Kidney capillary endothelial cell (primary cell): Measurements from ENCODE around the gene ACD.
"Not testable (repeated sequence)": the region's sequence is repeated elsewhere in the genome, so short reads cannot be mapped to it uniquely, and the experiment has no call there.

ENCODE experiments used
- DNase-seq: peaks from one replicate; pipeline ENCODE4 v3.0.0-alpha.2; 2018; ENCODE audit warnings: low spot score

ACD gene

DNA sequence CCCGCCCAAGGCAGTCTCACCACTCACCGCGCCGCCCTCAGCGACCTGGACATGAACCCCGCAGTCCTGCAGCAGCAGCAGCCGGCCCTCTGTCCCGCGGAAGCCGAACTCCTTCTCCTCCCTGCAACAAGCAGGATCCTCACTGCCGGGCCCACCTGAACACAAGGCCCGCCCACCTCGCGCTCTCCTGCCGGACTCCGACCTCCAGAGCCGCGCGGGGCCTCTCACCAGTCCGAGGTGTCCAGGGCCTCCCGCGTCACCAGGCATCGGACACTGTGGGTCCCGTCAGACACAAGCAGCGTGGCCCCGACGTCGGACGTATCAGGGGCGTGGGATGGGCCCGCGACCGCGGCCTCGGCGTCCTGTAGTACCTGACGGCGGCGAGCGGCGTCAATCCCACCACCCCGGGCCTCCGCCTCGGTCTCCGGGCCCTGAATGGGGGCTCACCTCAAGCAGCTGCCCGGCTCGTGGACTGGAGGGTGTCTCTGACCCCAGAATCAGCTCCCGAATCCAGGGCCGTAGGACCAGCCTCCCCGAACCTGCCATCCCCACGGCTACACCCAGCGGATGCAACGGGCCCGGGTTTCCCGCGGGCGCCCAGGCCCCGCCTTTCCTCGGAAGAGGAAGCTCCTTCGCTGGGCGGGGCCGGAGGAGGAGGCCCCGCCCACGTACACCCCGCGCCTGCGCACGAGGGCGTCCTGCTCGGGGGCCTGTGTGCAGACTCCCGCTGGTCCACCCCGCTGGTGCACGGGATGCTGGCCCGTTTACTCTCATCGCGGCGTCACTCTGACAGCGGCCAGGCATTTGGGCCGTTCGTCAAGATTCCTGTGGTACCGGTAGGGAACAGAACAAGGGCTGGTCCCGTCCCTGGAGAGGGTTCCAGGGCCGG, at the start of gene ACD:
TSS of gene ACD (minus strand) at position 586 of the 889 bp plus-strand sequence. CDS start at position 546, 40 bp downstream.
- peak; percentile 83 for DNase-seq

DNA sequence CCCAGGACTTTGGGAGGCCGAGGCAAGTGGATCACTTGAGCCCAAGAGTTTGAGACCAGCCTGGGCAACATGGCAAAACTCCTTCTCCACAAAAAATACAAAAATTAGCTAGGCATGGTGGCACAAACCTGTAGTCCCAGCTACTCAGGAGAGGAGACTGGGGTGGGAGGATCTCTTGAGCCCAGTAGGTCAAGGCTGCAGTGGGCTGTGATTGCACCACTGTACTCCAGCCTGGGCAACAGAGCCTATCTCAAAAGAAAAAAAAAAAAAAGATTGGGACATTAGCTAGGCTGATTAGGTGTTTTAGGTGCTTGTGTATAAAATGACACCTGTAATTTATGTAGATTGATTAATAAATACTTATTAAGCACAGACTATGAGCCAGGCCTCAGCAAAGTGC, 49.0 kb upstream of the ACD start:
- DNase-seq, result no peak

DNA sequence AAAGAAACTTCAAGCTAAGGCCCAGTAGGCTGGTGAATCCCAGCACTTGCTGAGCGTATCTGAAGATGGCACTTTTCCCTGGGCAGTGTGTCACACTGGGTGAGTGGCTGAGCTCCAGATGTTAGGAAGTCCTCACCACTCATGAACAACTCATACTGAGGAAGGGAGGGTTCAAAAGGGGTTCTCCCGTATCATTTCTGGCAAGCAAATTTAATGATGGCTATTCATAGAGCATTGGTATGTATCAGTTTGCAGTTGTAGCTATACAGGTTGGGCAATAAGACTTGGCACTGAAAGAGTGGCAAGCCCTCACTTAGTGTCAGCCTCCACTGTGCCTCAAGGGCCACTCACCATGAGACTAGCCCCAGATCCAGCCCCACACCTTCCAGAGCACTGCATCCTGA, 48.3 kb upstream of the ACD start:
- DNase-seq, result peak; percentile 5

DNA sequence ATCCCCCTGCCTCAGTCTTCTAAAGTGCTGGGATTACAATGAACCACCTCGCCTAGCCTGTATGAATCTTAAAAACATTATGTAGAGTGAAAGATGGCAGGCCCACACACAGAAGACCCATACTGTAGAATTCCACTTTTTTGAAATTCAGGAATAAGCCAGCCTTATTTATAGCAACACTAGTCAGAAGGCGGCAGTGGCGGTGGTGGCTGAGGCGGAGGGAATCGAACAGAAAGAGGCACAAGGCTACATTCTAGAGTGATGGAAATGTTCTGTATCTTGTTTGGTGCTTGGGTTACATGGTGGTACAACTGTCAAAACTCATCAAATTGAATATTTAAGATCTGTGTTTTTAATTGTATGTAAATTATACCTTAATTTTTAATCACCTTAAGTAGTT, 47.7 kb upstream of the ACD start:
- no peak for DNase-seq

DNA sequence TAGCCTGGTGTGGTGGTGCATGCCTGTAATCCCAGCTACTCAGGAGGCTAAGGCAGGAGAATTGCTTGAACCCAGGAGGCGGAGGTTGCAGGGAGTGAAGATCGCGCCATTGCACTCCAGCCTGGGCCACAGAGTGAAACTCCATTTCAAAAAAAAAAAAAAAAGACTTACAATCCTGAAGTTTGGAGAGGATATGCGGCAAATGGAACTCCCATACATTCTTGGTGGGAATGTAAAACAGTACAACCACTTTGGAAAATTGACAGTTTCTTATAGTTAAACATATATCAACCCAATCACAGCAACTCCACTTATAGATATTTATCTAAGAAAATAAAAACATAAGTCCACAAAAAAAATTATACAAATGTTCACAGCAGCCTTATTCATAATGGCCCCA, 47.1 kb upstream of the ACD start:
- DNase-seq, result no peak

DNA sequence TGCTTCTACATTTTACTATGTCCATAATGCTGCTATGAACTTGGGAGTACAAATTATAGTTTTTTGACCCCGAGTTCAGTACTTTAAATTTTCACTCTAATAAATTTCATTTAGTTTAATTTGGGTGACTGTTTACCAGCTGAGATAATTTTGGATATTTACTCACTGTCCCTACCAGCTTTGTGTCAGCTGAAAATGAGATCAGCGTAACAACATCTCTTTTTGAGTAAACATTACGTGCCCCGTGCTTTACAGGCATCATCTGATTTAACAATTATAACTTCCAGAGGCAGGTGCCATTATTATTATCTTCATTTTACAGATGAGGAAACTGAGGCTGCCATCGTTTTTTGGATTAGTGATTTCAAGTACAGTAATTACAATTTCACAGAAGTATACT, 44.0 kb upstream of the ACD start:
- DNase-seq, result no peak

DNA sequence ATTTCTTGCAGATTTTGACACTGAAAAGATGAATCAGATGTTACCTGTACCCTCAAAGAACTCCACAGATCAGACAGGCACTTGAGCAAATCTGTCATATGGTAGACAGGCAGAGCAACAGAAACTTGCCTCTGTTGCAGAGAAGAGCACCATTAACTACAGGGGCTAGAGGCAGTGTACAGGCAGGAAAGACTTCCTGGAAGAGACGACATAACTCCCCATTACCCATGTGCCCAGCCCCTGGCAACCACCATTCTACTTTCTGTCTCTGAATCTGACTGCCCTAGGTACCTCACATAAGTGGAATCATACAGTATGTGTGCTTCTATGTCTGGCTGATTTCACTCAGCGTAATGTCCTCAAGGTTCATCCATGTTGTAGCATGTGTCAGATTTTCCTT, 43.6 kb upstream of the ACD start:
- DNase-seq, result no peak

DNA sequence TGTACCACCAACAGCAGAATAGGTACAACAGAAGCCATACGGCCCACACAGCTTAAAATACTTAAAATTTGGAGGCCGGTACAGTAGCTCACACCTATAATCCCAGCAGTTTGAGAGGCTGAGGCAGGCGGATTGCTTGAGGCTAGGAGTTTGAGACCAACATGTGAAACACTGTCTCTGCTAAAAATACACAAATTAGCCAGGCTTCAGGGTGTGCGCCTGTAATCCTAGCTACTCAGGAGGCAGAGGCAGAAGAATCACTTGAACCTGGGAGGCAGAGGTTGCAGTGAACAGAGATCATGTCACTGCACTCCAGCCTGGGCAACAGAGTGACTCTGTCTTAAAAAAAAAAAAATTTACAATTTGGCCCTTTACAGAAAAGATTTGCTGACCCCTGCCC, 42.1 kb upstream of the ACD start:
- no peak for DNase-seq

DNA sequence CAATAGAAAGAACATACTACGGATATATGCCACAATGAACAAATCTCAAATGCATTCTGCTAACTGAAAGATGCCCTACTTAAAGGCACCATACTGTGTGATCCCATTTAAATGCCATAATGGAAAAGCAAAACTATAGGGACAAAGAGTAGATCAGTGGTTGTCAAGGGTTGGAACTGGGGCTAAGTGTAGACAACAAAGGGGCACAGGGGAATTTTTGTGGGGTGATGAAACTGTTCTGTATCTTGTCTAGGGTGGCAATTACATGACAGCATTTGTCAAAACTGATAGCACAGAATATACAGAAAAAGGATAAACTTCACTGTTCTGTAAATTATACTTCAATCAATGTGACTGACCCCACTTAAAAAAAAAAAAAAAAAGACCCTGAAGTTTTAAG, 41.4 kb upstream of the ACD start:
- DNase-seq, result no peak

DNA sequence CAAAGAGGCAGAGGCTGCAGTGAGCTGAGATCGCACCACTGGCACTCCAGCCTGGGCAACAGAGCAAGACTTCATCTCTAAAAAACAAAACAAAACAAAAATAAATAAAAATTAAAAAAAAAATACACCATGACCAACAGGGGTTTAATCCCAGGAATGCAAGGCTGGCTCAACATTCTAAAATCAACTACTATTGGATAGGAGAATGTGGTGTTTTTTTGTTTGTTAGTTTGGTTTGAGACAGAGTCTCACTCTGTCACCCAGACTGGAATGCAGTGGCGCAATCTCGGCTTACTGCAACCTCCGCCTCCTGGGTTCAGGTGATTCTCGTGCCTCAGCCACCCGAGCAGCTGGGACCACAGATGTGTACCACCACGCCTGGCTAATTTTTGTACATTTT, 39.2 kb upstream of the ACD start:
- DNase-seq, result no peak

DNA sequence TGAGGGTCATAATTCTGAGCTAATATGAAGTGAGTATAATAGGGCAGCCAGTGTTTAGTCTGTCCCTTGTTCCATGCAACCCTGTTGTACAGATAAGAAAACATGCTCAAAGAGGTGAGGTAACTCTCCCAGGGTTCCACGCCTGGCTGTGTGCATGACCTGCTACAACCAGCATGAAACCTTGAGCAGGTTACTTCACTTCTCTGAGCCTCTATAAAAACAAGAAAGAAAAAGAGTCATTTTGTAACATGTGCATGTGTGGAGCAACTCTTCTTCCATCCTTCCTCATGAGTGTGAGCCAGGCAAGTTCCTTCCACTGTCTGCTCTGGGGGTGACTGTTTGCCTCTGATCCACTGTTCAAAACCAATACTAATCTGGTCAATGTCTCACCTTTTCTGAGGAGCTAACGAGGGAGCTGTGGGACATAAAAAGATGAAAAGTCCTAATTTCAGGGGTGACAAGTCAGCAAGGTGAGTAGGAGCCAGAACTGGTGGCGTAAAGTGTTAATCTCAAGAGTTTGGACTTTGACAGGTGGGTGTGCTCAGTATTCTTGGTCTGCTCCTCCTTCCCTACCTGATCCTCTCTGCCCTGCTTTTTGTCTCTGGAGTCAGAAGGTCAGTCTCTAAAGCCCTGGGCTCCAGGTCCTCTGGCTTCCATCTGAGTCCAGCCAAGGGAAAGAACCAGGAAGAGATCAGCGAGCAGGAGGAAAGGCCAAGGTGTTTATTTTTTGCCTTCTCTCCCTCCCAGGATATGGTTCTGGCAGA, 37.5 kb upstream of the ACD start:
- no peak for DNase-seq

DNA sequence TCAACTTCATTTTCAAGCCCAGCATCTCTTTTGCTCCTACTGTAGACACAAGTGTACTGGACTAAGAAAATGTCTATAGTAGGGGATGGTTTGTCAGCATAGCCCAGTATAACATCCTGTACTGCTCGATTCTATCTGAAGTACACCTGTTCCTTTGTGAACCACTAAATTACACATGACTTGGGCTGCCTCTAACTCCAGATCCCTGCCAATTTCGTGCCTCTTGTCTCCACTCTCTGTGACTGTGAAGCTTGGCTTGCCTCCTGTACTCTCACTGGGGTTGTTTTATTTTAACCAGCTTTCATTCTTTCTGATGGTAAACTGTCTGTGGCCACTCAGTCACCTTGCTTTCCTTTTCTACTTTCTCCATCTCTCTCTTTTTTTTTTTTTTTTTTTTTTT, 34.6 kb upstream of the ACD start:
- DNase-seq, result no peak

DNA sequence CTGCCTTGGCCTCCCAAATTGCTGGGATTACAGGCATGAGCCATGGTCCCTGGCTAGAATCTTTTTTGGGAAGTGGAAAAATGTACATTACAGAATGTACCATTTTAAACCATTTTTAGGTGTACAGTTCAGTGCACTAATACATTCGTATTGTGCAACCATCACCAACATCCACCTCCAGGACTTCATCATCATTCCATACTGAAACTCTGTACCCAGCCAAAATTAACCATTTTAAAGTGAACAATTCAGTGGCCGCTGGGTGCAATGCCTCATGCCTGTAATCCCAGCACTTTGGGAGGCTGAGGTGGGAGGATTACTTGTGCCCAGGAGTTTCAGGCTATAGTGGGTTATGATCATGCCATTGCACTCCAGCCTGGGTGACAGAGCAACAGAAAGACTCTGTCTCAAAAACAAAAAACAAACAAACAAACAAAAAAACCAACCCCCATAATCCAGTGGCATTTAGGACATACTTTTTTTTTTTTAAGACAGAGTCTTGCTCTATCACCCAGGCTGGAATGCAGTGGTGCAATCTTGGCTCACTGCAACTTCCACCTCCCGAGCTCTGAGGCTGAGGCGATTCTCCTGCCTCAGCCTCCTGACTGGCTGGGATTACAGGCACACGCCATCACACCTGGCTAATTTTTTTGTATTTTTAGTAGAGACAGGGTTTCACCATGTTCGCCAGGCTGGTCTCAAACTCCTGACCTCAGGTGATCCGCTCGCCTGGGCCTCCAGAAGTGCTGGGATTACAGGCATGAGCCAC, 33.6 kb upstream of the ACD start:
- DNase-seq, result not testable (repeated sequence)

DNA sequence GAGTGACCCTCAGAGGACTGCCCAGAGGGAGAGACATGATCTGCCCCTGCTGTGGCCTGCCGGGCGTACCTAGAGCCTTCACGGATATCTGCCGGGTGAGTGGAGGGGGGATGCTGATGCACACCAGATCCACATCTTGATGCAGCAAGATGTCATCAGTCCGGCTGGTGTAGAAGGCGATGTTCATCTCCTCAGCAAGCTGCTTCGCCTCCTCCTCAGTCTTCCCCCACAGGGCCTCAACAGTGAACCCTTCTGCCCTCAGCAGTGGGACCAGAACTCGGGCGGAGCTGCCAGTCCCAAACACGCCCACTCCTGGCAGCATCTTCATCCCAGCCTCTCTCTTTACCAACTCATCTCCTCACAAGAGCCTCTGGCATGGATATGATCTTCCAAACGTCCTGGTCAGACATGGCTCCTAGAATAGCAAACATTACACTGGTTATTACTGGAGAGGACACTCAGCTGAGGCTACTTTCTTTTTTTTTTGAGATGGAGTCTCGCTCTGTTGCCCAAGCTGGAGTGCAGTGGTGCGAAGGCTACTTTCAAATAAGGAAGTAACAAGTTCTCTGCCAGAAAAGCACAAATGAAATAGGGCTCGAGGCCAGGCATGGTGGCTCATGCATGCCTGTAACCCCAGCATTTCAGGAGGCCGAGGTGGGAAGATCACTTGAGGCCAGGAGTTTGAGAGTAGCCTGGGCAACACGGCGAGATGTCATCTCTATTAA, 25.5 kb upstream of the ACD start:
- DNase-seq, result no peak

DNA sequence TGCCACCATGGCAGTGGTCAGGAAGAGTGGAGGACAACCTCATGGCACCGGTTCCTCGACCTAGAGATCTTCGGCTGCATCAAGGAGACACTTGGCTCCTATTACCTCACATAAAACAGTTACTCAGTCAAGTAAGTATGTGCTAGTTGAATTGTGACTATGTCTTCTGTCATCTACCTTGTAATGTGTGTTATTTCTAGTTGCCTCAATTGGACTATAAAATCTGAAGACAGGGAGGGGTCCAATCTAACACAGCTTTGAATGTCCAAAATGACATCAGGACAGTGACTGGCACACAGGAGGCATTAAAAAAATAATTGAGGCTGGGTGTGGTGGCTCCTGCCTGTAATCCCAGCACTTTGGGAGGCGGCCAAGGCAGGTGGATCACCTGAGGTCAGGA, 23.7 kb upstream of the ACD start:
- DNase-seq, result no peak

DNA sequence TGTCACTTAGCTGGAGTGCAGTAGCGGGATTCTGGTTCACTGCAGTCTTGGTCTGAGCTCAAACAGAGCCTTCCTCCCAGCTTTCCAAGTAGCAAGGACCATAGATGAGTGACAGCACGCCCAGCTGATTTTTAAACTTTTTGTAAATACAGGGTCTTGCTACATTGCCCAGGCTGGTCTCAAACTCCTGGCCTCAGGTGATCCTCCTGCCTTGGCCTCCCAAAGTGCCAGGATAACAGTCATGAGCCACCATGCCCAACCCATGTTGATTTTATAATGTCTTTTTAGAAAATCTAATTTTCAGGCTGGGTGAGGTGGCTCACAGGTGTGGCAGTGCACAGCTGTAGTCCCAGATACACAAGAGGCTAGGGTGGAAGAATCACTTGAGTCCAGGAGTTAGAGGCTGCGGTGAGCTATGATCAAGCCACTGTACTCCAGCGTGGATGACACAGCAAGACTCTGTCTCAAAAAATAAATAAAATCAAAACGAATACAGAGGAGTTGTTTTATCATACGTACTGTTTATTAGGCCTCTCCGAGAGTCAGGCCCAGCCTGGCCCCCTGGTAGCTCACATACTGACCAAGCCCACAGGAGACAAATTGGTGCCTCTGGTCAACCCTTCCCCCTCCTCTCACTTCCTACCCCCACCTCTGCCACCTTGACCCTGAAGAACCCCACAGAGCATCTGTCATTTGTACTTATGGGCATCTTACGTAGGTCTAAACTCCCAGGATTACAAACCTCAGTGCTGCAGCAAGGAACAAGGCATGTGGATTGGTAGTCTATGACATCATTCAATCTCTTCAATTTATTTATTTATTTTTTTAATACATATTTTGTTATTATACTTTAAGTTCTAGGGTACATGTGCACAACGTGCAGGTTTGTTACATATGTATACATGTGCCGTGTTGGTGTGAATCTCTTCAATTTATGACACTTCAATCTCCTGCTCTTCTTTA, 20.2 kb upstream of the ACD start:
- no peak for DNase-seq

DNA sequence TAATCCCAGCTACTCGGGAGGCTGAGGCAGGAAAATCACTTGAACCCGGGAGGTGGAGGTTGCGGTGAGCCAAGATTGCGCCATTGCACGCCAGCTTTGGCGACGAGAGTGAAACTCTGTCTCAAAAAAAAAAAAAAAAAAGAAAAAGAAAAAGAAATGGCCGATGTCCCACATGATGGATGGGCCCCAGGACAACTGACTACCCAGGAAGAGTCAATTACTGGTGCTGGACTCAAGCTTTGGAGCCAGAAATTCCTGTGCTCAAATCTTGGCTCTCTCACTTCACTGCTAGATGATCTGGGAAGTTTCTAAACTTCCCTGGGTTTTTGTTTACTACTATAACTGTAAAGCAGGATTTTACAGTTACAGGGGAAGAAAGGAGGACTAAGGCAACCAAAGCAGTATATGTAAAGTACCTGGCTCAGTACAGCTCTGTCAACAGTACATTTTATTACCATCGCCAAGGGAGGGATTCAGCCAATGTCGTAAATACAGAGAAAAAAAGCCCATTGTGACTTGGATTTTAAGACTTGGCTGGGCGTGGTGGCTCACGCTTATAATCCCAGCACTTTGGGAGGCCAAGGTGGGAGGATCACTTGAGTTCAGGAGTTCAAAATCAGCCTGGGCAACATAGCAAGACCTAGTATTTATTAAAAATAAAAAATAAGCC, 18.4 kb upstream of the ACD start:
- no peak for DNase-seq

DNA sequence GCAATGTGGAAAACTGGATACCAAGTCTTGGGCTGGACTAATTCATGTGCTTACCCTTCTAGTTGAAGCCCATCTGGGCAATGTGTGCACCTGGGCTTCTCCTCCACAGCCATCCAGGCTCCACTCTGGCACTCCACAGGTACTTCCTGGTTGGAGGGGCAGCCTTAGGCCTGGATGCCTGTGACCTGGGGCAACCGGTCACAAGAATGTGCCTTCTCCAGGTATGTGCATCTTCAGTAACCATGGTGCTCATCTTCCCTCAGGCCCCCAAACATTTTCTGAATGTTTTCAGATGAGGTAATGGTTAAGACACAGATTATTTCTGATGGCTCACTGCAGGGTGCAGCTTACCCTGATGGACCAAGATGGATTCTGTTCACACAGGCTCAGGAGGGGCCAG, 17.7 kb upstream of the ACD start:
- no peak for DNase-seq

DNA sequence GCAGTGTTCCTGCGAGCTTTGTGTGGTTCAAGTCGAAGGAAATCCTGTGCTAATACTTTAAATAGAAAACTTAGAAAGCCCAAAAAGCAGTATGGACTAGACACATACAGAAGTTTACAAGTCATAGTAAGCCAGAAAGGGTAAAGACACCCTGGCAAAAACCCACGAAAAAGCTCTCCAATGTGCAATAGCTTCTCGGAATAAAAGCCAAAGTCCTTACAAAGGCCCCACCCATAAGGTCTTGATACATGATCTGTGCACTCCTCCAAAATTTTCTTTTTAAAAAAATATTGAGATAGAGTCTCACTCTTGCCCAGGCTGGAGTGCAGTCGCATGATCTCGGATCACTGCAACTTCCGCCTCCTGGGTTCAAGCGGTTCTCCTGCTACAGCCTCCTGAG, 16.9 kb upstream of the ACD start:
- no peak for DNase-seq

DNA sequence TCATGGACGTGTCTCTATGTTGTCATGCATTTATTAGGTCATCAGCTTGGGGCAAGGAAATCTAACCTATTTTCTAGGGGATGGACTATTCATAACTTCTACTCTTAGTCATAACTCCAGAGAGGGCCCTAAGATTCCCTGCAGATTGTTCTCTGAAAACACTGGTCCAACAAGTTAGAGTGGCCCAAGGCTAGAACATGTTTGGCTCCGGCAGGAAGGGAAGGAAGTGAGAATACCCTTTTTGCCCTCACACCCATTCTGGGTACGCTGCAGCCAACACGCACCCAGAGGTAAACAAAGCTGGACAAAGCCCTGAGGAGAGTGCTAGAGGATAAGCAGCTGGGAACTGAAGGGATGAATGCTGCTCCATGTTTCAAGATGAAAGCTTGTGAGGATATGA, 16.5 kb upstream of the ACD start:
- no peak for DNase-seq
